ENCODE measurements around the gene PCDHA13. TPM values are rescaled to one million over a fixed set of nuclear protein-coding genes. Genes with fewer than 3 reads are reported as not detected.
"Not testable (repeated sequence)": the region's sequence is repeated elsewhere in the genome, so short reads cannot be mapped to it uniquely, and the experiment has no call there.

Gene PCDHA13
- 1.5 and 1.7 TPM in 2 replicates for total RNA-seq
- long read RNA-seq, full-length matches to known transcripts = 5 of 42 reads
- long read RNA-seq, partial matches to known transcripts = 31 of 42 reads
- long read RNA-seq, other reads (novel, unspliced or antisense) = 6 of 42 reads

GRCh38 chr5:140881889-140882590, at the start of gene PCDHA13:
Gene PCDHA13 (plus strand): TSS chr5:140882124. CDS start chr5:140882269, 145 bp downstream.
- H3K27me3 Mint-ChIP-seq (ENCODE audit: unreplicated experiment) = no peaks in the 10 kb centered on the region
- H3K36me3 Mint-ChIP-seq (ENCODE audit: unreplicated experiment) = peaks cover 26% of the 10 kb centered on the region
- no peaks in the 10 kb centered on the region for H3K4me1 Mint-ChIP-seq (ENCODE audit: unreplicated experiment)
- peaks cover 19% of the 10 kb centered on the region for H3K9me3 Mint-ChIP-seq (ENCODE audit: unreplicated experiment)
- no peak for TF ChIP-seq CTCF (IDR thresholded peaks at IDR 0.05)
- no peak for DNase-seq (ENCODE audit: extremely low spot score, unreplicated experiment)
- H3K4me3 Mint-ChIP-seq (ENCODE audit: unreplicated experiment) = no peak within 1 kb of the TSS
- no peak within 1 kb of the TSS for H3K27ac Mint-ChIP-seq (ENCODE audit: unreplicated experiment)

- no peak for DNase-seq (ENCODE audit: extremely low spot score, unreplicated experiment)
- peaks cover 20% of the 10 kb centered on the region for H3K9me3 Mint-ChIP-seq (ENCODE audit: unreplicated experiment)
- H3K27me3 Mint-ChIP-seq (ENCODE audit: unreplicated experiment) = no peaks in the 10 kb centered on the region
- no peak for TF ChIP-seq CTCF (IDR thresholded peaks at IDR 0.05)
- H3K4me1 Mint-ChIP-seq (ENCODE audit: unreplicated experiment) = peaks cover 6% of the 10 kb centered on the region
- peaks cover 22% of the 10 kb centered on the region for H3K36me3 Mint-ChIP-seq (ENCODE audit: unreplicated experiment)
- no peak within 1 kb of the TSS for H3K27ac Mint-ChIP-seq (ENCODE audit: unreplicated experiment)
- no peak within 1 kb of the TSS for H3K4me3 Mint-ChIP-seq (ENCODE audit: unreplicated experiment)
Observed at GRCh38 chr5:140833993-140834392, 47.9 kb upstream of the PCDHA13 start, which contains the start of gene PCDHA7. Gene PCDHA7 (plus strand): TSS chr5:140834269. CDS start chr5:140834384, 115 bp downstream.

GRCh38 chr5:140834439-140835008, 47.4 kb upstream of the PCDHA13 start:
- Mint-ChIP-seq H3K36me3 (ENCODE audit: unreplicated experiment) (peaks cover 22% of the 10 kb centered on the region), H3K9me3 (ENCODE audit: unreplicated experiment) (peaks cover 20% of the 10 kb centered on the region)
- H3K4me1 Mint-ChIP-seq (ENCODE audit: unreplicated experiment); H3K4me3 Mint-ChIP-seq (ENCODE audit: unreplicated experiment); H3K27ac Mint-ChIP-seq (ENCODE audit: unreplicated experiment); DNase-seq (ENCODE audit: extremely low spot score, unreplicated experiment); H3K27me3 Mint-ChIP-seq (ENCODE audit: unreplicated experiment): not testable (repeated sequence)

GRCh38 chr5:140835622-140836510, 46.1 kb upstream of the PCDHA13 start:
- H3K4me1 Mint-ChIP-seq (ENCODE audit: unreplicated experiment) = peaks cover 2% of the 10 kb centered on the region
- peaks cover 26% of the 10 kb centered on the region for H3K9me3 Mint-ChIP-seq (ENCODE audit: unreplicated experiment)
- no peak for TF ChIP-seq CTCF (IDR thresholded peaks at IDR 0.05)
- peaks cover 21% of the 10 kb centered on the region for H3K36me3 Mint-ChIP-seq (ENCODE audit: unreplicated experiment)
- H3K27me3 Mint-ChIP-seq (ENCODE audit: unreplicated experiment) = no peaks in the 10 kb centered on the region
- DNase-seq (ENCODE audit: extremely low spot score, unreplicated experiment) = no peak
- H3K27ac Mint-ChIP-seq (ENCODE audit: unreplicated experiment) = no peak overlapping the region
- H3K4me3 Mint-ChIP-seq (ENCODE audit: unreplicated experiment) = no peak overlapping the region

All from osteocyte (in vitro differentiated cells).